ENCODE data around the gene SORBS1.

Gene SORBS1

GRCh38 chr10:95501203-95502094, 59.7 kb downstream of the SORBS1 start:
- Histone ChIP-seq H3K4me1 (ENCODE audit: control insufficient read depth, insufficient read depth, low read length) (peaks cover 33% of the 10 kb centered on the region), H3K9me3 (ENCODE audit: control insufficient read depth, insufficient read depth, low read length) (no peaks in the 10 kb centered on the region), H3K27me3 (ENCODE audit: control insufficient read depth, insufficient read depth, low read length) (no peaks in the 10 kb centered on the region), H3K4me3 (ENCODE audit: low read depth, low read length) (no peak overlapping the region), H3K9ac (ENCODE audit: low read depth, low read length) (no peak overlapping the region), H3K27ac (ENCODE audit: low read depth, low read length) (no peak overlapping the region), H3K36me3 (ENCODE audit: control insufficient read depth, insufficient read depth, low read length) (no peaks in the 10 kb centered on the region)

- no peak overlapping the region for H3K9ac ChIP-seq (ENCODE audit: low read depth, low read length)
- H3K9me3 ChIP-seq (ENCODE audit: control insufficient read depth, insufficient read depth, low read length), result no peaks in the 10 kb centered on the region
- H3K4me1 ChIP-seq (ENCODE audit: control insufficient read depth, insufficient read depth, low read length), result peaks cover 33% of the 10 kb centered on the region
- H3K4me3 ChIP-seq (ENCODE audit: low read depth, low read length), result no peak overlapping the region
- H3K27me3 ChIP-seq (ENCODE audit: control insufficient read depth, insufficient read depth, low read length), result no peaks in the 10 kb centered on the region
- H3K36me3 ChIP-seq (ENCODE audit: control insufficient read depth, insufficient read depth, low read length), result no peaks in the 10 kb centered on the region
- no peak overlapping the region for H3K27ac ChIP-seq (ENCODE audit: low read depth, low read length)
These were observed 60.5 kb downstream of the SORBS1 start for GRCh38 chr10:95500649-95501048.

- no peak overlapping the region for H3K4me3 ChIP-seq (ENCODE audit: low read depth, low read length)
- no peak overlapping the region for H3K9ac ChIP-seq (ENCODE audit: low read depth, low read length)
- H3K4me1 ChIP-seq (ENCODE audit: control insufficient read depth, insufficient read depth, low read length), result peaks cover 29% of the 10 kb centered on the region
- H3K27me3 ChIP-seq (ENCODE audit: control insufficient read depth, insufficient read depth, low read length), result no peaks in the 10 kb centered on the region
- peak overlapping the region; percentile 27 for H3K27ac ChIP-seq (ENCODE audit: low read depth, low read length)
- no peaks in the 10 kb centered on the region for H3K36me3 ChIP-seq (ENCODE audit: control insufficient read depth, insufficient read depth, low read length)
- H3K9me3 ChIP-seq (ENCODE audit: control insufficient read depth, insufficient read depth, low read length), result no peaks in the 10 kb centered on the region
These were observed 61.1 kb downstream of the SORBS1 start for GRCh38 chr10:95500097-95500496.

- no peaks in the 10 kb centered on the region for H3K9me3 ChIP-seq (ENCODE audit: control insufficient read depth, insufficient read depth, low read length)
- no peak overlapping the region for H3K4me3 ChIP-seq (ENCODE audit: low read depth, low read length)
- H3K4me1 ChIP-seq (ENCODE audit: control insufficient read depth, insufficient read depth, low read length), result peaks cover 28% of the 10 kb centered on the region
- no peak overlapping the region for H3K27ac ChIP-seq (ENCODE audit: low read depth, low read length)
- no peaks in the 10 kb centered on the region for H3K27me3 ChIP-seq (ENCODE audit: control insufficient read depth, insufficient read depth, low read length)
- H3K9ac ChIP-seq (ENCODE audit: low read depth, low read length), result no peak overlapping the region
- H3K36me3 ChIP-seq (ENCODE audit: control insufficient read depth, insufficient read depth, low read length), result no peaks in the 10 kb centered on the region
These were observed 61.6 kb downstream of the SORBS1 start for GRCh38 chr10:95499482-95499989.

- H3K27me3 ChIP-seq (ENCODE audit: control insufficient read depth, insufficient read depth, low read length), result no peaks in the 10 kb centered on the region
- H3K4me3 ChIP-seq (ENCODE audit: low read depth, low read length), result no peak overlapping the region
- no peak overlapping the region for H3K9ac ChIP-seq (ENCODE audit: low read depth, low read length)
- no peak overlapping the region for H3K27ac ChIP-seq (ENCODE audit: low read depth, low read length)
- no peaks in the 10 kb centered on the region for H3K36me3 ChIP-seq (ENCODE audit: control insufficient read depth, insufficient read depth, low read length)
- H3K9me3 ChIP-seq (ENCODE audit: control insufficient read depth, insufficient read depth, low read length), result no peaks in the 10 kb centered on the region
- H3K4me1 ChIP-seq (ENCODE audit: control insufficient read depth, insufficient read depth, low read length), result peaks cover 32% of the 10 kb centered on the region
These were observed 64.2 kb downstream of the SORBS1 start for GRCh38 chr10:95496951-95497350.

GRCh38 chr10:95496246-95496911, 64.8 kb downstream of the SORBS1 start:
- Histone ChIP-seq H3K36me3 (ENCODE audit: control insufficient read depth, insufficient read depth, low read length) (no peaks in the 10 kb centered on the region), H3K27ac (ENCODE audit: low read depth, low read length) (no peak overlapping the region), H3K9me3 (ENCODE audit: control insufficient read depth, insufficient read depth, low read length) (no peaks in the 10 kb centered on the region), H3K9ac (ENCODE audit: low read depth, low read length) (peak overlapping the region; percentile 23; the same call in 1 of the 2 replicates), H3K27me3 (ENCODE audit: control insufficient read depth, insufficient read depth, low read length) (no peaks in the 10 kb centered on the region), H3K4me3 (ENCODE audit: low read depth, low read length) (no peak overlapping the region), H3K4me1 (ENCODE audit: control insufficient read depth, insufficient read depth, low read length) (peaks cover 32% of the 10 kb centered on the region)

GRCh38 chr10:95493862-95494261, 67.3 kb downstream of the SORBS1 start:
- Histone ChIP-seq H3K9ac (ENCODE audit: low read depth, low read length) (no peak overlapping the region), H3K4me1 (ENCODE audit: control insufficient read depth, insufficient read depth, low read length) (peaks cover 16% of the 10 kb centered on the region; the same call in 1 of the 2 replicates), H3K9me3 (ENCODE audit: control insufficient read depth, insufficient read depth, low read length) (no peaks in the 10 kb centered on the region), H3K27ac (ENCODE audit: low read depth, low read length) (no peak overlapping the region), H3K27me3 (ENCODE audit: control insufficient read depth, insufficient read depth, low read length) (no peaks in the 10 kb centered on the region), H3K36me3 (ENCODE audit: control insufficient read depth, insufficient read depth, low read length) (no peaks in the 10 kb centered on the region), H3K4me3 (ENCODE audit: low read depth, low read length) (no peak overlapping the region)

GRCh38 chr10:95487994-95488393, 73.2 kb downstream of the SORBS1 start:
- Histone ChIP-seq H3K27ac (ENCODE audit: low read depth, low read length) (no peak overlapping the region), H3K4me1 (ENCODE audit: control insufficient read depth, insufficient read depth, low read length) (0 out of 2 replicates have a peak, but pooled peaks cover 3% of the 10 kb centered on the region), H3K4me3 (ENCODE audit: low read depth, low read length) (no peak overlapping the region), H3K9ac (ENCODE audit: low read depth, low read length) (no peak overlapping the region), H3K27me3 (ENCODE audit: control insufficient read depth, insufficient read depth, low read length) (no peaks in the 10 kb centered on the region), H3K36me3 (ENCODE audit: control insufficient read depth, insufficient read depth, low read length) (no peaks in the 10 kb centered on the region), H3K9me3 (ENCODE audit: control insufficient read depth, insufficient read depth, low read length) (no peaks in the 10 kb centered on the region)

- Histone ChIP-seq H3K9ac (ENCODE audit: low read depth, low read length) (no peak overlapping the region), H3K9me3 (ENCODE audit: control insufficient read depth, insufficient read depth, low read length) (no peaks in the 10 kb centered on the region), H3K4me3 (ENCODE audit: low read depth, low read length) (no peak overlapping the region), H3K4me1 (ENCODE audit: control insufficient read depth, insufficient read depth, low read length) (peaks cover 12% of the 10 kb centered on the region), H3K27me3 (ENCODE audit: control insufficient read depth, insufficient read depth, low read length) (no peaks in the 10 kb centered on the region), H3K27ac (ENCODE audit: low read depth, low read length) (no peak overlapping the region), H3K36me3 (ENCODE audit: control insufficient read depth, insufficient read depth, low read length) (no peaks in the 10 kb centered on the region)
These were observed 75.9 kb downstream of the SORBS1 start for GRCh38 chr10:95485056-95485844.

GRCh38 chr10:95482501-95483233, 78.5 kb downstream of the SORBS1 start:
- H3K4me3 ChIP-seq (ENCODE audit: low read depth, low read length), result no peak overlapping the region
- H3K4me1 ChIP-seq (ENCODE audit: control insufficient read depth, insufficient read depth, low read length), result peaks cover 20% of the 10 kb centered on the region
- no peak overlapping the region for H3K27ac ChIP-seq (ENCODE audit: low read depth, low read length)
- H3K9me3 ChIP-seq (ENCODE audit: control insufficient read depth, insufficient read depth, low read length), result no peaks in the 10 kb centered on the region
- no peaks in the 10 kb centered on the region for H3K27me3 ChIP-seq (ENCODE audit: control insufficient read depth, insufficient read depth, low read length)
- no peak overlapping the region for H3K9ac ChIP-seq (ENCODE audit: low read depth, low read length)
- H3K36me3 ChIP-seq (ENCODE audit: control insufficient read depth, insufficient read depth, low read length), result no peaks in the 10 kb centered on the region

All from HUES48 (cell line).